Kidney (tissue), 2 donors: ENCODE results near the gene PROK1. TPM values are rescaled to one million over a fixed set of nuclear protein-coding genes. Genes with fewer than 3 reads are reported as not detected.

Experiments used
- polyA plus RNA-seq: library from polyadenylated mRNA; stranded (reverse); fragments of 350-450 nt; fragmentation: Illumina TruSeq; extraction: RNeasy Lipid Tissue Mini Kit (QIAGEN cat#74804); gene quantifications from one replicate; pipeline ENCODE4 v1.2.3, GENCODE V29; 2014; ENCODE audit warnings: low read depth, low replicate concordance; ENCODE audit not compliant: insufficient read depth
- total RNA-seq: library from RNA; stranded (reverse); fragmentation: NEBNext Ultra II Directional; extraction: Animal tissue kit (Norgen Biotek cat#: 25700); gene quantifications from one replicate; pipeline ENCODE4 v1.2.1, GENCODE V29; 2021
- donor health status: DM: yes; HTN: yes; CAD: no.

The PROK1 gene
- total and polyA plus RNA-seq, 2 donors from 2014 or later: not detected

Other genes starting within 250 kb of the PROK1 start
- 52.9 TPM for gene KCNC4, start 240.8 kb upstream of the PROK1 start, total RNA-seq
- gene KCNC4, start 240.8 kb upstream of the PROK1 start, polyA plus RNA-seq: 12.9 TPM
- gene RBM15, start 111.8 kb upstream of the PROK1 start, total RNA-seq: 27.8 TPM
- 2.2 TPM for gene RBM15, start 111.8 kb upstream of the PROK1 start, polyA plus RNA-seq
- gene SLC16A4, start 60.1 kb upstream of the PROK1 start, total RNA-seq: 53.1 TPM
- 51.8 TPM for gene SLC16A4, start 60.1 kb upstream of the PROK1 start, polyA plus RNA-seq
- gene LAMTOR5, start 43.5 kb upstream of the PROK1 start, total RNA-seq: 183 TPM
- gene LAMTOR5, start 43.5 kb upstream of the PROK1 start, polyA plus RNA-seq: 600 TPM
- gene KCNA10, start 68.0 kb downstream of the PROK1 start, total RNA-seq: not detected
- gene KCNA10, start 68.0 kb downstream of the PROK1 start, polyA plus RNA-seq: not detected
- 1.3 TPM for gene KCNA2, start 155.2 kb downstream of the PROK1 start, total RNA-seq
- 0.09 TPM for gene KCNA2, start 155.2 kb downstream of the PROK1 start, polyA plus RNA-seq
- 6.7 TPM for gene KCNA3, start 223.8 kb downstream of the PROK1 start, total RNA-seq
- gene KCNA3, start 223.8 kb downstream of the PROK1 start, polyA plus RNA-seq: not detected